Limb (tissue), 2 donors: ENCODE results near the gene CROCC.
"Not testable (repeated sequence)": the region's sequence is repeated elsewhere in the genome, so short reads cannot be mapped to it uniquely, and the experiment has no call there.

Experiments
- DNase-seq, 2 donors: peaks; one replicate each; pipeline ENCODE4 v3.0.0-alpha.2; 2016; ENCODE audit errors: extremely low spot score in 2 of 2

The CROCC gene

DNA sequence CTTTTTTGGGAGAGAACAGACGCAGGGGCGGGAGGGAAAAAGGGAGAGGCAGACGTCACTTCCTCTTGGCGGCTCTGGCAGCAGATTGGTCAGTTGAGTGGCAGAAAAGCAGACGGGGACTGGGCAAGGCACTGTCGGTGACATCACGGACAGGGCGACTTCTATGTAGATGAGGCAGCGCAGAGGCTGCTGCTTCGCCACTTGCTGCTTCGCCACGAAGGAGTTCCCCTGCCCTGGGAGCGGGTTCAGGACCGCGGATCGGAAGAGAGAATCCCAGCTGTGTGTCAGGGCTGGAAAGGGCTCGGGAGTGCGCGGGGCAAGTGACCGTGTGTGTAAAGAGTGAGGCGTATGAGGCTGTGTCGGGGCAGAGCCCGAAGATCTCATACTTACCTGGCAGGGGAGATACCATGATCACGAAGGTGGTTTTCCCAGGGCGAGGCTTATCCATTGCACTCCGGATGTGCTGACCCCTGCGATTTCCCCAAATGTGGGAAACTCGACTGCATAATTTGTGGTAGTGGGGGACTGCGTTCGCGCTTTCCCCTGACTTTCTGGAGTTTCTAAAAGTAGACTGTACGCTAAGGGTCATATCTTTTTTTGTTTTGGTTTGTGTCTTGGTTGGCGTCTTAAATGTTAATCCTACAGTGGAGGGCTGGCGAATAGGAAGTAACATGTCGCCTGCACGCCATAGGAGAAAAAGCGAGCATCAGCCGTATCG is 26.0 kb upstream of the CROCC start, which contains the start of gene RNU1-2:
Gene RNU1-2 (plus strand): TSS at position 383 of the 718 bp plus-strand sequence.
- DNase-seq, result peak; percentile 92 to 94

DNA sequence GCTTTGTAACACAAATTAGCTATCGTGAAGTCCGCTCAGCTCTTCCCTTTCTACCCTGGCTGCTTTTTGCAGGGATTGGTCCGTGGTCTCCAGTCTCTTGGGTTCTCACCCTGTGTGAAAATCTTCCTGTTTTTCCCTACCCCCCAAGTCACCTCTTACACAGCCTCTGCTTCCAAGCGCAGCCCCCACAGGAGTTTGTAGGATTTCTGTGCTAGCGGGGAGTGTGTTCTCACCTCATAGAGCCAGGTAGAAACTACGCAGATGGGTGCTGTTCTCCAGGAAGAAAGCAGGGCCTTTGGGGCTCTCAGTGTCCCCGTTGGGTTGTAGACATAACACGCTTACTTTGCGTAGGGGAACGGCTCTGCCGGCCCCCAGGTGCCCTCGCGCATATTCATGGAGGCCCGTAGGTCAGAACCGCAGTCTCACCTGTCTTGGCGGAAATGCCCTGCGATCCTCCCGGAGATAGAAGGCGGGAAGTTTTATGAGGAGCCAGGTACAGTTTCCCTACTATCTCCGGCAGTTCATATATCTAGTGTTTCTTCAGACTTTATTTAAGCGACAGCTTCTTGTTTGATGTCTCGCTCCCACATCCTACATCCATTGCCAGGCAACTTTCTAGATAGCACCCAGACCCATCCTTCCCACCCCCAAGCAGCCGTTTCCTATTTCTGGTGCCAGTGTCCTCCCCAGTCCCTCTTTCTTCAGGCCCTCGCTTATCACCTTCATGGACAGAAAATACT is 25.2 kb upstream of the CROCC start:
- peak in 1 of 2 donors; percentile 60 for DNase-seq

DNA sequence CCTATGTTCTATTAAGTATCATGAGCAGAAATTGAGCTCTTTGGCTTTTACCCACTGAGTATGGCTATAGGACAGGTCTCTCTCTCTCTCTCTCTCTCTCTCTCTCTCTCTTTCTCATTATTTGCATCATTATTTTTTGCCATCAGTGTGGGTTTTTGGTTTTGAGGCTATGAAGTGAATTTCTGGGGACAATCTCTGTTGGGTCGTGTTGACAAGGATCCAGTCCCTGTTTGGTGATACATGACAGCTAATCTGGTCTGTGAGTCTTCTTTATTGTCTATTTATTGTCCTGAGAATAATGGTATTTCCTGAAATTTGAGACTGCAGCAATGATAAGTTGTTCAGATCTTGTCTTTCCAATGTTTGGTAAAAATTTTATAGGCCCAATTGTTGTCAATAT is 24.1 kb upstream of the CROCC start:
- not testable (repeated sequence) for DNase-seq

DNA sequence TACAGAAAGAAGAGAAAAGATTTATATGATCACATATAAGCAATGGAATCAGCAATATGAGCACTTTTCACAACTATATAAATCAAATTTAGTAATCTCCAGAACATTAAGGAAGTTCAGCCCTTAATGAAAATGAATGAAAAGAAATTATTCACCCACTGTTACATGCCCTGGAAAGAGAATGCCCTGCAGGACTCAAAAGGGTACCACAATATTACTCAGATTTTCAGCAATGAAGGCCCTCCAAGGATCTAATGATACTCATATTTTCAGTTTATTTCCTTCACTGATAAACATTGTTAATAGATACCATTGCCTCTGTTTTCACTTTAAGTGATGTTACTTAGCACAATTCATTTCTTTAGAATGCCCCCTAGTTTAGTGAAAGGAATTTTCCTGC is 23.4 kb upstream of the CROCC start:
- DNase-seq, result not testable (repeated sequence)

DNA sequence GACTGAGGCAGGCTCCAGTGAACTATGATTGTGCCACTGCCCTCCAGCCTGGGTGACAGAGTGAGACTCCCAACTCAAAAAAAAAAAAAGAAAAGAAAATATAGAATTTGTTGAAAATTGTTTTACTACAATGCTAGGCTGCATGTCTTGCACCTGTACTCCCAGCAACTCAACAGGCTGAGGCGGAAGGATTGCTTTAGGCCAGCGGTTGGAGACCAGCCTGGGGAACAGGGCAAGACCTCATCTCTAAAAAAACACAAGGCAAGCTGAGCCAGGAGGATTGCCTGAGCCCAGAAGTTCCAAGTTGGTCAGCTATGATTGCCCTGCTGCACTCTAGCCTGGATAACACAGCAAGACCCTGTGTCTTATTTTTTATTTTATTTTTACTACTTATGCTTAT is 22.7 kb upstream of the CROCC start:
- not testable (repeated sequence) for DNase-seq

DNA sequence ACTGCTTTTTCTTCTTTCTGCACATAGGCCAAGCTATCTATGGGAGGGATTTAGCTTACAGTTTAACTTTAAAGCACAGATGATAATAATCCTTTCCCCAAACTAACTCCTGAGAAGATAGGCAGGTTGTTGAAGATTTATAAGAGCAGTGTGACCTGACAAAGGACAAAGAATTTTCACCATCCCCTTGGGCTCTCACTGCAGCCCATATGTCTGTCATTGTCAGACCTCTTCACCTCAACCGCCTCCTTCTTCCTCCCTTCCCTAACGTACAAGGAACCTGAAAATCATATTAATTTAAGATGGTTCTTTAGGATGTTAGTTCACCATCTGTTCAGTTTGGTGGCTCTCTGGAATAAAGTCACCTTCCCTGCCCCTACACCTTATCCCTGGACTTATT is 21.0 kb upstream of the CROCC start:
- no peak for DNase-seq

DNA sequence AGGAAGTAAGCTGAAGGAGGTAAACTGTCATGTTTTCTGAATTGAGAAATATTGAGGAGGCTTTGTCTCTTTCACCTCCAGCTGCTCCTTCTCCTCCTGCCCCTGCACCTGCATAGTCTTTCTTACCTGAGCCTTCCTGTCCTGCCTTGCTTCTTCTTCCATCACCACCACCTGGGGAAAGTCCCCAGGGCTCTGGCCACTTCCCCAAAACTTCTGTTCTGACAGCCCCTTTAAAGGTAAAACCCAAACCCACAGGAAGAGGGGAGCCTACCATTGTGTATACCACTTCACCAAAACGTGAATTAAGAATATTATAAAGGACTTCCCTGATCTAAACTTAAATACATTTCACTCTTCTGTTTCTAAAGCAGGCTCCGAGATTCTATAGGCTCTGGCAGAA is 20.4 kb upstream of the CROCC start:
- DNase-seq, result not testable (repeated sequence)

DNA sequence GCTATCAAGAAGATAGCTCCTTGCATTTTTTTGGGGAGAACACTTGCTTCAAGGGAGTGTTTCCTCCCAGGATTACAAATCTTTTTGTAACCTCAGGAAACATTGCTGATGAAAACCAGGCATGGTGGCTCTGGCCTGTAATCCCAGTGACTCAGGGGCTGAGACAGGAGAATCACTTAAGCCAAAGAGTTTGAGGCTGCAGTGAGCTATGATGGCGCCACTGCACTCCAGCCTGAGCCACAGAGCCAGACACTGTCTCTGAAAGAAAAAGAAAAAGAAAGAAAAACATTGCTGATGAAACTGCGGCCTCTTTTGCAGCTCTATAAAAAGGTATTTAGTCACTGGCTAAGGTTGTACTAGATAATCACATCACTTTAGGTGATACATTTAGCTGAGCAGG is 18.7 kb upstream of the CROCC start:
- DNase-seq, result no peak

DNA sequence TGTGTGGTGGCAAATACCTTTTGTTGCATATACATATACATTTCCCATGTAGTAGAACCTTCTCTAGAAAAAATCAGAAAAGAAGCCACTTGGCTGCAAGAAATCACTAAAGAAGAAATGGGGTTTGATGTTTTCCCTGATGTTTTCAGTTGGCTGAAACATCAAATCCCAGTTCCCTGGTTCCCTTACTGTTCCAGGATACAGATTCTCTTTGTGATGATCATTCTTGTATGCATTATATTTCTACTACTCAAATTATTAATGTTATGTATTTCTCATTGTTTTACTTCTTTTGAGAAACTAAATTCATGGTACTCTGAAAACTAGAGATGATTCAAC is 18.3 kb upstream of the CROCC start:
- DNase-seq, result no peak

DNA sequence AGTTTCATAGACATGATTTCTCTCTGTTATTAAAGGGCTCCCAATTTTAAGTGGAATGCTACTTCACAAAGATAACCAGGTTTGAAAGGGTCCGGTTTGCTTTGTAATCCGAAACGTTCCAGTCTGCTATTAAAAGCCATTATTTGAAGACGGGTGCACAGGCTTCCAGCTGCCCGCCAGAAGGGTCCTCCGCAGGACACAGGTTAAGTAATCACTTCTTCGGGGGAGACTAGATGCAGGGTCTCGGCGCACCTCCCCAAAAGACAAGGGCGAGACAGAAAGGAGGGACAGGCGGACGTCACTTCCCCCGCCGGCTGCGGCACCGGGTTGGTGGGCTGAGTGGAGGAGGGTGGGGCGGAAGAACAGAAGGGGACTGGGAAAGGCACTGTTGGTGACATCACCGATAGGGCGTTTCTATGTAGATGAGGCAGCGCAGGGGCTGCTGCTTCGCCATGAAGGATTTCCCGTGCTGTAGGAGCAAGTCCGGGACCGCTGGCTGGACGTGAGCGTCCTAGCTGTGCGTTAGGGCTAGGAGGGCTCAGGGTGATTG is 17.1 kb upstream of the CROCC start:
- peak; percentile 99 to 100 for DNase-seq

DNA sequence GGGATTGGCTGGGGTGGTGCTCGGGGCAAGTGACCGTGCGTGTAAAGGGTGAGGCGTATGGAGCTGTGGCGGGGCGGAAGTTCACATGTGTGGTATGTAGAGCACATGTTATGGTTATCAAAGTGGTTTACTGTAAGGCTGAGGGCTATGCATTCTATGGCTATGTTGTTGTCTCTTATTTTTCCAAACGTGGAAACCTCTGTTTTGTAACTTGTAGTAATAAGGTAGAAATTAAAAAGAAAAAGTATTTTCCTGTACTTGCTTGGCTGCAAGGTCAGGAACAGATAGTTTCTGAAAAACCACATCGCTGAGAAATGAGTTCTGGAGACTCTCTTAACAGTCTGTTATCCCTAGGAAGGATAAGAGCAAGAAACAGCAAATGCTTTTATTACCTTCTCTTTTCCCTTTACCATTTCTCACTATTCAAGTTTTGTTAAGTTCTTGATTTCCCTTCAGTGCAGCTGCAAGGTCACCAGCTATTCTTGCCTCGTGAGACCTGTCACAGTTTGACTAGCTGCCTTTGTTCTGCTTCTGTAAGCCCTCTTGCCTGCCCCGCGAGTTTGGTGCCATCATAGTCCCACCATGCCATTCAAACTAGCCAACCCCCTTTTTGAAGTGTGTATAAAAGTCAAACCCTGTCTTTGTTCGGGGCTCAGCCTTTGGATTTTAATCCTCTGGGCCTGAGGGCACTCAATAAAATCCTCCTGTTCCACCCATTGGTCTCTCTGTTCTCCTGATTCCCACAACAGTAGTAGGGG is 16.4 kb upstream of the CROCC start:
- peak; percentile 66 to 91 for DNase-seq

DNA sequence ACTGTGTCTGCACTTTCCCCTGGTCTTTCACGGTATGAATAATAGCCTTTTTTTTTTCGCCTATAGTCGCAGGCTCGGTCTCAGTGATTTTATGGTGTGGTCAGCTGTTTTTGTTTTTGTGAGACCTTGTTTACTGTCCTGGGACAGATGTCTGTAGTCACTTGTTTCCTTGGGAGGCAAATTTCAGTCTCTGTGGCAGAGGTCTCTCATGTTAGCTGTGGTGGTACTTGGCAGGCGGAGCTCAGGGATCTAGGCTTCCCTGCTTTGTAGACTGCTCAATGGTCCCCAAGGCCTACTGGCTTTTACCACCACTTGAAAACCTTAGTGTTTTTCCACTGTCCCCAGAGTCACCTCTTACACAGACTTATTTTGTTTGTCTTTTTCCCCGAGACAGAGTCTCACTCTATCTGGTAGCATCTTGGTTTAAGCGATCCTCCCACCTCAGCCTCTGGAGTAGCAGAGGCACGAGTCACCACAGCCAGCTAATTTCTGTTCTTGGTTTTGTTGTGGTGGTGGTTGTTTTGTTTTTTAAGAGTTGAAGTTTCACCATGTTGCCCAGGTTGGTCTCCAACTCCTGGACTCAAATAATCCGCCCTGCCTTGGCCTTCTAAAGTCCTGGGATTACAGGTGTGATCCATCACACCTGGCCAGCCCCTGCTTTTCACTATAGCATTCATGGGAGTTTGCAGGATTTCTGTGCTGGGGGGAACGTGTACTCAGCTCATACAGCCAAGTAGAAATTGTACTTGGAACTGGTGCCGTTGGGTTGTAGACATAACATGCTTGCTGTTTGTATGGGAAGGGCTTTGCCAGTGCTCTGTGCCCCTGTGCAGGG is 15.6 kb upstream of the CROCC start:
- no peak for DNase-seq

DNA sequence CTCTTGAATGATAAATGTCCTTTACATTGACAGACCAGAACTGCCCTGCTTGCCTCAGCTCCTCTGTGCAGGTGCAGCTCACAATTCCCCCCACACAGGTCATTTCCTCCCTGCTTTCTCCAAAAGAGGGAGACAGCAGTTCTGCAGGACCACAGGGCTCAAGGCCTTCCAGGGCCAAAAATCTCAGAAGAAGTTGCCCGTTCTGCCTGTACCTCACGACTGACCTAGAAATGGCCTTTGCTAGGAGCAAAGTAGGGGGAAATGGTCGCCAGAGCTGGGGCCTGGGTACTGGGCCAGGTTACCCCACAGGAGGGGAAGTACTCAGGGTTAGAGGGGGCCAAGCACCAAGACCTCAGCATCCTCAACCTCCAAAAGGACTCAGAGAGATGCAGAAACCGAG is 14.9 kb upstream of the CROCC start:
- no peak for DNase-seq

DNA sequence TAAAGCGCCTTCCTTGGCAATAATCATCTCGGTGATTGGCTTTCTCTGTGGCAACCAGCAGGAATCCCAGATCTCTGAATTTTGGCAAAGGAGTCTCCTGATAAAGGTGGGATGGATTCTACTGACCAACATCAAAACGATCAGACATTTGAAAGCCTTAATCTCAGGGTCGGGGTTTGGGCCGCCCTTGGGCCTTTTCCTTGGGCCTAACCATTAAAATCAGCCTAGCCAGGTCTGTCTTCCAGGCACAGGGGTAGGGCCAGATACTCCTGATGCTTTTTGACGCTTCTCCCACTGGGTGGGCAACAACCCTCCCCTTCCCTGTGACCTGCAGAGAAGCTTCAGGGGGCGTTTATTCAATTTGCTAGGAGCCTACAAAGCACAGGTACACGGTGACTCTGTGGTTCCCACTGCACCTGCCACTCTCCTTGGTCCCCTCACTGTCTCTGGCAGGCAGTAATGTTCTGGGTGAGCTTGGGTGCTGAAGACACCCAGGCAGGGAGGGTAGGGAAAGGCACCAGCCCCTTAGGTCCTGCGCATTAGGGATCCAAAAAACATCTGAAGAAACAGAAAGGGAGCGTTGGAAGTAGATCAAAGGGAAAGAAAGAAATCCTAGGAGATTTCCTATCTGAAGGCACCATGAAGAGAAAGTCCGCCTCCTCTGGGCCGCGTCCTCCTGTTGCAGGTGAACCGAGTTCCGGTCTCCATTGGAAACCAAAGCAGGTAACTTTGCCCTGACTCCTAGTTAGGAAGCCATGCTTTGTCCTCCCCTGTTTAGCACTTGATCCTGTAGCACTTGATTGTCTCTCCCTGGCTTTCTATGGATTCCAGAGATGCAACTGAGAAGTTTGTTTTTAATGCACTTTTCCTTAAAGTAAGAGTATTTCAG is 13.6 kb upstream of the CROCC start:
- no peak for DNase-seq

DNA sequence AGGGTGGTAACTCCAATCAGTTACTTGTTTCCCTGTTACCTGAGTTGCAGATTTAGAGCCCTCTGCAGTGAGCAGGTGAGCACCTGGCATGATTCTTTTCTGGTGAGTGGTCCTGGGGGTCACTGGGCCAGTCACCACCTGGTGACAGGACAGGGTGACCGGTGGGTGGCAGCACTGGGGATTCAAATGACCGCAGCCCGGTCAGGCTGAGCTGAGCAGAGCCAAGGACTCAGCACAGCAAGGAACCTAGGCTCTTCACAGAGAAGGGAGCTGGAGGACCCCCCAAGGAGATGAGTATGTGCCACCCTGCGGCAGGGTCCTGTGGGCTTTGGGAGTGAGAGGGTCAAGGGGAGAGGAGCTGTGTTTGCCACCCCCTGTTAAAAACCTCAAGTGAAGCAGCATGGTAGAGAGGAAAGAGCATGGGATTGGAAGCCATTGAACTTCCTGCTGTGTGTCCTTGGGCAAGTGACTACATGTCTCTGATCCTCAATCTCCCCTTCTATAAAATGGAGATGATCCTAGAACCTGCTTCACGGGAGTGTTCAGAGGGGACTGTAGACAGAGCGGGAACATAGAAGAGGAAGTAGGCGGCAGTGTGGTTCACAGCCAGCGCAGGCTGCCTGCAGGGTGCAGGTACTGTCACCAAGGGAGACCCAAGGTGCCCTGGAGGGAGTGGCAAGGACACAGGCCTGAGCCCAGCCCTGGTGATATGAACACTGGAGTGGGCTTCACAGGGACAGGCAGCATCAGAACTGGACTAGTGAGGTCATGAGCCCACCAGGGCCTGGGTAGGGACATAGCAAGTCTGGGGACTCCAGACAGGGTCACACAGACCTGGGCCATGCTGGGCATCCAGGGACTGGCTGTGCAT is 9.6 kb upstream of the CROCC start:
- DNase-seq, result not testable (repeated sequence)

DNA sequence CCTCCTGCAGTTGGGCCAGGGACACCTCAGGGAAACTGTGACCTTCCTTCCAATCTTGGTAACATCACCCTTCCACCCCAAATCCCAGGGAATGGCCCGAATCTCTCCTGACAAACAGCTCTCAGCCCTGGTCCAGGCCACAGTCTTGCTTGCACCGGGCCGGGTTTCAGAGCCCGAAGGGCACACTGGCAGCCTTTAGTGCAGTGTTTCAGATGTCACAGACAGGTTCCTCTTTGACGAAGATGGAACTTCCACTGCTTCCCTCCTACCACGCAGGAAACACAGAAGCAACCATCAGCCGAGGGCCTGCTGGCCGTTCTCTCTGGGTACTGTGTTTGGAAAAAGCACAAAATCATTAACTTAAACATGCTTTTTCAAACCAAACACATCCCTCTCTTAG is 9.0 kb upstream of the CROCC start:
- not testable (repeated sequence) for DNase-seq

DNA sequence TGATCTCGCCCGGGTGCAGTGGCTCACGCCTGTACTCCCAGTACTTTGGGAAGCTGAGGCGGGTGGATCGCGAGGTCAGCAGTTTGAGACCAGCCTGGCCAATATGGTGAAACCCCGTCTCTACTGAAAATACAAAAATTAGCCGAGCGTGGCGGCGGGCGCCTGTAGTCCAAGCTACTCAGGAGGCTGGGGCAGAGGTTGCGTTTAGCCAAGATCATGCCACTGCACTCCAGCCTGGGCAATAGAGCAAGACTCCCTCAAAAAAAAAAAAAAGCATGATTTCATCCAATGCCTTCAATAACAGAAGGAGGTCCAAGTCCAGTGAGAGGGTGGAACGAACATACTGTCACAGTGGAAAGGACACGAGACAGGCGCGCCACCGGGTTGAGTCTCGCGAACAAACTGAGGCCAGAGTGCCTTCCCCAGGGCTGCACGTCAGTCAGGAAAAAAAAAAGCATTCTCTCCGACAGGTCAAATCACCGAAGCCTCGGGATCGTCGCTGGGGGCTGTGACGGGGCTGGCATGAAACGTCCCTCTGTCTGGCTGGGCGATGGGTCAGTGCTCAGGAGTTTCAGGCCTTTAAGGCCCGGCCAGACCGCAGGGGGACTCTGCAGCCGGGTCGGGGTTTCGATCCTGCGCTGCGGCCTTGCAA is 8.4 kb upstream of the CROCC start:
- no peak for DNase-seq

DNA sequence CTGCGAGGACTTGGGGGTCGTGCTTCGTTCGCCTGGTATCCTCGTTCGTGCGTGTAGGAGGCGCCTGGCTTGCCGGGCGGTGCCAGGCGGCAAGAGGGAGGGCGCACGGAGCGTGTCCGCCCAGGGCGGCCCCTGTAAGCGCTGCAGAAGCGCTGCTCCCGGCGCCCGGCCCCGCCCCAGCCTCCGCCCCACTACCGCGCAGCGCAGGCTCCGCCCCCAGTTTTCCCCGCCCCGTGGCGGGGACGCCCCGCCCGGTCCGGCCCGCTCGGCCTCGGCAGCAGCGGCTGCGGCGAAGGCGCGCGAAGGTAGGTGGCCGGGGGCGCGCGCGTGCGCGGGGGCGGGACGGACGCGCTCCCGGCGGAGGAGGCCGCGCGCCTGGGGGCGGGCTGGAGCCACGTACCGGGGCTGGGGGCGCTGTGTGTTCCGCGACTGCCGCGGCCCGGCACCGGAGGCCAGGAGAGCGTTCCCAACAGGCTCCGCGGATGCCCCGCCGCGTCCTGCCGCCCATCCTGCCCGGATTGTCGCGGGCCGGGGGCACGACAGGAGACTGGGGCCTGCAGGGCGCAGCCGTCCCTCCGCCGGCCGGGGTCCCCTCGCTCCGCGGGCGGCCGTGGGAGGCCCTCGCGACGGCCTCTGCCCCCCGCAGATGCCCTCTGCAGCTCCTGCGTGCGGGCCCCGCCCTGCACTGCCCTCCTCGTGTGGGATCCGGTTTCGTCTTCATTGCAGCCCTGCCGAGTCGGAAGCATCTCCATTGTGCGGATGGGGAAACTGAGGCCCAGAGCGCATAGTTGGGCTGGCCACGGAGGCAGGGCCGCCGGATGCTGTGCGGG is 7.7 kb upstream of the CROCC start:
- peak; percentile 97 to 100 for DNase-seq
